Ovary (tissue), 9 donors: ENCODE results near the gene ABHD8. TPM values are rescaled to one million over a fixed set of nuclear protein-coding genes. Genes with fewer than 3 reads are reported as not detected.

ENCODE experiments used
- DNase-seq, 5 donors: peaks; one replicate each; pipeline ENCODE4 v3.0.0-alpha.2; 2019 to 2020
- H3K27ac ChIP-seq, 2 donors: fragments of 200-600 bp; one replicate each; pipeline versions ENCODE4 v1.5.1 to v1.8.0; 2019 to 2022
- H3K27me3 ChIP-seq: fragments of 200-600 bp; one replicate; pipeline ENCODE4 v1.8.0; 2022
- H3K36me3 ChIP-seq: fragments of 200-600 bp; sonication (generic); one replicate; pipeline ENCODE4 v1.5.1; 2019
- H3K4me1 ChIP-seq: one replicate; pipeline ENCODE4 v1.8.1; 2013; ENCODE audit warnings: mild to moderate bottlenecking, moderate library complexity; ENCODE audit not compliant: insufficient read depth
- H3K4me3 ChIP-seq: fragments of 200-600 bp; sonication (generic); one replicate; pipeline ENCODE4 v1.5.1; 2017
- H3K9me3 ChIP-seq, 2 donors: fragments of 200-600 bp in 1 of 2; sonication (generic) in 1 of 2; one replicate each; pipeline versions ENCODE4 v1.5.1 to v1.8.1; 2013 to 2019; ENCODE audit warnings: mild to moderate bottlenecking in 1 of 2, moderate library complexity in 1 of 2
- CTCF ChIP-seq, 3 donors: fragments of 450-650 bp in 2 of 3; fragments of 200-600 bp in 1 of 3; IDR thresholded peaks; one replicate each; pipeline versions ENCODE4 v1.5.1 to v1.8.0; 2016 to 2022; ENCODE audit warnings: antibody characterized with exemption in 3 of 3, mild to moderate bottlenecking in 1 of 3
- EP300 ChIP-seq: sonication (generic); formaldehyde crosslinking; IDR thresholded peaks from one replicate; pipeline ENCODE4 v1.6.1; 2017; ENCODE audit warnings: antibody characterized with exemption
- POLR2A ChIP-seq: fragments of 450-650 bp; IDR thresholded peaks from one replicate; pipeline ENCODE4 v1.6.1; 2017; ENCODE audit warnings: antibody characterized with exemption, mild to moderate bottlenecking, moderate library complexity
- WGBS, 3 donors: extraction: QIAGEN DNeasy Blood & Tissue Kit in 1 of 3; methylation state at CpG; one replicate each; pipeline versions ENCODE4 v1.1.5 to v1.1.7; 2013 to 2017; 5-methylcytosine and 5-hydroxymethylcytosine counted together
- intact Hi-C, 4 donors: fragments of 100-400 bp; cut with DNase I; formaldehyde crosslinking; loops; one replicate each; pipeline versions ENCODE4 v1.11.0 to v1.15.1; 2022 to 2023
- polyA plus RNA-seq, 2 donors: library from polyadenylated mRNA; stranded (reverse); fragments of 200-250 nt in 1 of 2; fragments of 350-450 nt in 1 of 2; fragmentation: Illumina TruSeq in 1 of 2; extraction: RNeasy Lipid Tissue Mini Kit (QIAGEN cat#74804) in 1 of 2; gene quantifications; one replicate each; pipeline ENCODE4 v1.2.3, GENCODE V29; 2013 to 2014
- total RNA-seq, 7 donors: library from RNA; depleted of rRNA in 2 of 7; stranded (reverse); fragments of >200 nt in 2 of 7; fragmentation: NEBNext Ultra II Directional in 3 of 7; extraction: Animal tissue kit (Norgen Biotek cat#: 25700) in 3 of 7; gene quantifications; one replicate each; pipeline versions ENCODE4 v1.1.0 to v1.2.4, GENCODE V29; 2016 to 2023
- donor health status: DM: no; HTN: no; CAD: no; lungs with moderate emphysema.
- donor health status: DM: no; HTN: no; CAD: no.
- donor health status: Bipolar disorder and iron deficiency.
- donor health status: DM: yes; HTN: yes; CAD: no.
- donor health status: DM: no; HTN: no; CAD: no.
- donor health status: DM: yes; HTN: yes; CAD: no.

The ABHD8 gene
- total and polyA plus RNA-seq, 9 donors = 0.55 to 25.1 (median 15.3) TPM

- DNase-seq = no peak
- 80 to 92% (median 90%) methylated on average over 13 of the region's 13 CpGs for WGBS, 3 donors
- H3K9me3 ChIP-seq = no peaks in the 10 kb centered on the region
- no peak overlapping the region for H3K27ac ChIP-seq
- no peaks in the 10 kb centered on the region for H3K36me3 ChIP-seq
- peaks cover 4% of the 10 kb centered on the region for H3K4me1 ChIP-seq
- TF ChIP-seq POLR2A = no peak
- intact Hi-C loops = loop anchor here in 1 of 4 donors (5.0 kb wide), 1 partner anchor 56 kb away; no protein-coding TSS in a partner anchor
- no peaks in the 10 kb centered on the region for H3K27me3 ChIP-seq
- H3K4me3 ChIP-seq = no peak overlapping the region
Observed at GRCh38 chr19:17268754-17269153, 34.5 kb downstream of the ABHD8 start.

- 0 to 1% (median 0%) methylated on average over 27 of the region's 27 CpGs for WGBS, 3 donors
- intact Hi-C loops = loop anchor here in 1 of 4 donors (5.0 kb wide), 1 partner anchor 55 kb away; no protein-coding TSS in a partner anchor
- TF ChIP-seq EP300 = no peak
- no peak for TF ChIP-seq CTCF (IDR thresholded peaks at IDR 0.05)
- TF ChIP-seq POLR2A = no peak
- Histone ChIP-seq H3K4me3 (peak within 1 kb of the TSS; percentile 57), H3K9me3 (no peaks in the 10 kb centered on the region), H3K36me3 (no peaks in the 10 kb centered on the region), H3K27me3 (no peaks in the 10 kb centered on the region), H3K27ac (peak within 1 kb of the TSS in 1 of 2 donors; percentile 48), H3K4me1 (peaks cover 4% of the 10 kb centered on the region)
- DNase-seq = peak; percentile 91 to 97 (median 93)
Observed at GRCh38 chr19:17266975-17267788, 36.0 kb downstream of the ABHD8 start, which contains the start of gene BABAM1. TSS of gene BABAM1 (plus strand) at chr19:17267443. CDS start at chr19:17268807, 1,364 bp downstream.

- no peaks in the 10 kb centered on the region for H3K9me3 ChIP-seq
- WGBS, 3 donors = 72 to 74% (median 73%) methylated on average over 12 of the region's 12 CpGs
- H3K27ac ChIP-seq = no peak overlapping the region
- no peak for DNase-seq
- no peaks in the 10 kb centered on the region for H3K36me3 ChIP-seq
- H3K4me1 ChIP-seq = peaks cover 4% of the 10 kb centered on the region
- intact Hi-C loops = loop anchor here in 1 of 4 donors (5.0 kb wide), 1 partner anchor 54 kb away; no protein-coding TSS in a partner anchor
- H3K4me3 ChIP-seq = no peak overlapping the region
- TF ChIP-seq EP300 (no peak), CTCF (IDR thresholded peaks at IDR 0.05) (no peak), POLR2A (no peak)
- no peaks in the 10 kb centered on the region for H3K27me3 ChIP-seq
Observed at GRCh38 chr19:17266589-17266974, 36.6 kb downstream of the ABHD8 start.

- peaks cover 4% of the 10 kb centered on the region for H3K4me1 ChIP-seq
- no peak for TF ChIP-seq POLR2A
- TF ChIP-seq EP300 = no peak
- no peak for TF ChIP-seq CTCF (IDR thresholded peaks at IDR 0.05)
- no peaks in the 10 kb centered on the region for H3K27me3 ChIP-seq
- no peaks in the 10 kb centered on the region for H3K36me3 ChIP-seq
- no peaks in the 10 kb centered on the region for H3K9me3 ChIP-seq
- H3K4me3 ChIP-seq = no peak overlapping the region
- intact Hi-C loops = loop anchor here in 1 of 4 donors (5.0 kb wide), 1 partner anchor 54 kb away; no protein-coding TSS in a partner anchor
- DNase-seq = no peak
- no peak overlapping the region for H3K27ac ChIP-seq
- 89 to 93% (median 91%) methylated on average over 7 of the region's 7 CpGs for WGBS, 3 donors
Observed at GRCh38 chr19:17266026-17266425, 37.2 kb downstream of the ABHD8 start.

- no peak for TF ChIP-seq EP300
- no peak for TF ChIP-seq POLR2A
- no peak for TF ChIP-seq CTCF (IDR thresholded peaks at IDR 0.05)
- H3K4me1 ChIP-seq = peaks cover 4% of the 10 kb centered on the region
Observed at GRCh38 chr19:17264641-17264979, 38.6 kb downstream of the ABHD8 start, which contains the start of gene USHBP1. TSS of gene USHBP1 (minus strand) at chr19:17264745. CDS start at chr19:17264299, 446 bp downstream.

More at GRCh38 chr19:17264641-17264979, 38.6 kb downstream of the ABHD8 start, which contains the start of gene USHBP1:
- H3K36me3 ChIP-seq = no peaks in the 10 kb centered on the region
- intact Hi-C loops = no loop called here
- H3K27me3 ChIP-seq = no peaks in the 10 kb centered on the region
- no peaks in the 10 kb centered on the region for H3K9me3 ChIP-seq
- WGBS, 3 donors = 26 to 32% (median 26%) methylated on average over 5 of the region's 5 CpGs
- no peak for DNase-seq
- H3K27ac ChIP-seq = no peak within 1 kb of the TSS
- no peak within 1 kb of the TSS for H3K4me3 ChIP-seq
